ENCODE data around the gene COPG2. TPM values are rescaled to one million over a fixed set of nuclear protein-coding genes. Genes with fewer than 3 reads are reported as not detected.

COPG2 gene
- total and polyA plus RNA-seq, 2 experiments from 2014 or later = 4.9 to 66.3 TPM

GRCh38 chr7:130490888-130491804 lies 177.4 kb downstream of the COPG2 start:
- peak; percentile 69 to 78 for TF ChIP-seq CTCF (conservative IDR thresholded peaks at IDR 0.05; ENCODE audit: low read depth in 2 of 2)
- TF ChIP-seq, protein P1, sequence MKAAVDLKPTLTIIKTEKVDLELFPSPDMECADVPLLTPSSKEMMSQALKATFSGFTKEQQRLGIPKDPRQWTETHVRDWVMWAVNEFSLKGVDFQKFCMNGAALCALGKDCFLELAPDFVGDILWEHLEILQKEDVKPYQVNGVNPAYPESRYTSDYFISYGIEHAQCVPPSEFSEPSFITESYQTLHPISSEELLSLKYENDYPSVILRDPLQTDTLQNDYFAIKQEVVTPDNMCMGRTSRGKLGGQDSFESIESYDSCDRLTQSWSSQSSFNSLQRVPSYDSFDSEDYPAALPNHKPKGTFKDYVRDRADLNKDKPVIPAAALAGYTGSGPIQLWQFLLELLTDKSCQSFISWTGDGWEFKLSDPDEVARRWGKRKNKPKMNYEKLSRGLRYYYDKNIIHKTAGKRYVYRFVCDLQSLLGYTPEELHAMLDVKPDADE (IDR thresholded peaks at IDR 0.05) = no peak
- Histone ChIP-seq H2AFZ (peak overlapping the region; percentile 83; the same call in 1 of the 2 replicates), H3K4me3 (peak overlapping the region; percentile 58), H3K27me3 (ENCODE audit: insufficient read depth) (peaks cover 10% of the 10 kb centered on the region), H3K27ac (ENCODE audit: low read depth) (no peak overlapping the region; the same call in 1 of the 2 replicates), H3K4me2 (peak overlapping the region; percentile 80), H3K79me2 (replicated peaks; ENCODE audit: insufficient read depth) (peaks cover 87% of the 10 kb centered on the region), H3F3A (replicated peaks; ENCODE audit: low read depth) (peaks cover 3% of the 10 kb centered on the region; the same call in 1 of the 2 replicates), H3K9me2 (ENCODE audit: insufficient read depth) (no peaks in the 10 kb centered on the region), H3K4me1 (ENCODE audit: insufficient read depth) (peaks cover 42% of the 10 kb centered on the region), H3K36me3 (ENCODE audit: insufficient read depth) (peaks cover 6% of the 10 kb centered on the region; the same call in 1 of the 2 replicates), H4K20me1 (replicated peaks; ENCODE audit: insufficient read depth) (peaks cover 10% of the 10 kb centered on the region)
- peaks cover 15% of the 10 kb centered on the region for H3K27me3 Mint-ChIP-seq (ENCODE audit: insufficient read depth, low read depth, poor library complexity)
- peaks cover 45% of the 10 kb centered on the region for H3K36me3 Mint-ChIP-seq (ENCODE audit: low read depth)
- H3K27ac Mint-ChIP-seq = peak overlapping the region; percentile 94; the same call in 1 of the 2 replicates
- peaks cover 50% of the 10 kb centered on the region for H3K4me1 Mint-ChIP-seq
- ATAC-seq (peak; percentile 57), DNase-seq (ENCODE audit: low spot score) (peak; percentile 78)
- peaks cover 18% of the 10 kb centered on the region for H3K9me3 Mint-ChIP-seq
- H3K4me3 Mint-ChIP-seq = peak overlapping the region; percentile 81

- Mint-ChIP-seq H3K27ac (peak overlapping the region; percentile 94), H3K9me3 (peaks cover 18% of the 10 kb centered on the region), H3K27me3 (ENCODE audit: insufficient read depth, low read depth, poor library complexity) (peaks cover 20% of the 10 kb centered on the region), H3K4me1 (peaks cover 53% of the 10 kb centered on the region), H3K36me3 (ENCODE audit: low read depth) (peaks cover 41% of the 10 kb centered on the region), H3K4me3 (peak overlapping the region; percentile 81)
- Histone ChIP-seq H3K27me3 (ENCODE audit: insufficient read depth) (peaks cover 10% of the 10 kb centered on the region), H3K4me2 (peak overlapping the region; percentile 80), H3F3A (replicated peaks; ENCODE audit: low read depth) (peaks cover 3% of the 10 kb centered on the region; the same call in 1 of the 2 replicates), H3K9me2 (ENCODE audit: insufficient read depth) (peaks cover 3% of the 10 kb centered on the region; the same call in 1 of the 2 replicates), H3K4me1 (ENCODE audit: insufficient read depth) (peaks cover 42% of the 10 kb centered on the region), H3K36me3 (ENCODE audit: insufficient read depth) (0 out of 2 replicates have a peak, but pooled peaks cover 3% of the 10 kb centered on the region), H4K20me1 (replicated peaks; ENCODE audit: insufficient read depth) (peaks cover 10% of the 10 kb centered on the region), H3K27ac (ENCODE audit: low read depth) (peak overlapping the region; percentile 85), H2AFZ (no peak overlapping the region; the same call in 1 of the 2 replicates), H3K4me3 (peak overlapping the region; percentile 58), H3K79me2 (replicated peaks; ENCODE audit: insufficient read depth) (peaks cover 80% of the 10 kb centered on the region)
- ATAC-seq (peak; percentile 1; the same call in 2 of the 3 replicates), DNase-seq (ENCODE audit: low spot score) (peak; percentile 88)
- no peak for TF ChIP-seq STAT1 (IDR thresholded peaks at IDR 0.05; ENCODE audit: unreplicated experiment)
- TF ChIP-seq CREB1 (CRISPR knock-in tag; IDR thresholded peaks at IDR 0.05; ENCODE audit: low read depth) = no peak
- TF ChIP-seq, protein P1 (IDR thresholded peaks at IDR 0.05) = no peak
- TF ChIP-seq POLR2AphosphoS5 (IDR thresholded peaks at IDR 0.05; ENCODE audit: low read depth) = peak; percentile 56; the same call in 1 of the 2 replicates
Observed at GRCh38 chr7:130490311-130490791, 178.2 kb downstream of the COPG2 start.
